HEK293 (cell line): Measurements from ENCODE around the gene DPEP3.
A peak's percentile ranks its signal among the peaks of the same experiment; 100 is the strongest.

ENCODE experiments used
- CTCF ChIA-PET: fragments of 350-600 bp; formaldehyde crosslinking; extraction: SDS; loops from one replicate; lab custom pipeline; 2021; ENCODE audit warnings: antibody characterized with exemption; lab: Yijun Ruan, JAX
- POLR2A ChIA-PET: fragments of 300-600 bp; formaldehyde crosslinking; extraction: SDS; loops from one replicate; lab custom pipeline; 2020; ENCODE audit warnings: antibody characterized with exemption, inconsistent platforms; lab: Yijun Ruan, JAX
- H3K27ac ChIP-seq: fragments of 200-500 bp; sonication (Bioruptor generic); 2 replicates; pipeline ENCODE4 v1.5.1; 2014; ENCODE audit warnings: low read depth, low read length, control low read depth, inconsistent platforms; ENCODE audit errors: extremely low read depth
- H3K36me3 ChIP-seq, 2 experiments: fragments of 200-500 bp in 1 of 2; sonication (Bioruptor generic) in 1 of 2; 1 replicate in 1 of 2; 2 replicates in 1 of 2; pipeline ENCODE4 v1.5.1; 2014 to 2017; ENCODE audit warnings: inconsistent platforms in 2 of 2, low read length in 2 of 2; ENCODE audit not compliant: control insufficient read depth in 2 of 2, insufficient read depth in 1 of 2
- H3K4me1 ChIP-seq: fragments of 200-500 bp; sonication (Bioruptor generic); 2 replicates; pipeline ENCODE4 v1.5.1; 2014; ENCODE audit warnings: mild to moderate bottlenecking, low read length, inconsistent platforms; ENCODE audit not compliant: control insufficient read depth, insufficient read depth
- H3K4me3 ChIP-seq: 2 replicates; pipeline ENCODE4 v1.5.1; 2011; ENCODE audit warnings: low read depth, mild to moderate bottlenecking, control low read depth, low read length, moderate library complexity
- H3K9me3 ChIP-seq: fragments of 200-500 bp; sonication (Bioruptor generic); 2 replicates; pipeline ENCODE4 v1.5.1; 2014; ENCODE audit warnings: low read depth, low read length, inconsistent platforms; ENCODE audit not compliant: control insufficient read depth, insufficient read depth
- GLIS2 ChIP-seq: fragments of 450-650 bp; formaldehyde crosslinking; IDR thresholded peaks from 2 replicates; pipeline ENCODE4 v1.5.1; 2016; ENCODE audit warnings: missing biosample characterization, missing genetic modification characterization
- KLF8 ChIP-seq: fragments of 450-650 bp; formaldehyde crosslinking; IDR thresholded peaks from 2 replicates; pipeline ENCODE4 v1.5.1; 2016; ENCODE audit warnings: missing biosample characterization, missing genetic modification characterization
- ZBTB20 ChIP-seq: fragments of 450-650 bp; formaldehyde crosslinking; IDR thresholded peaks from 2 replicates; pipeline ENCODE4 v1.5.1; 2016; ENCODE audit warnings: missing biosample characterization, missing genetic modification characterization
- ZBTB21 ChIP-seq: fragments of 450-650 bp; formaldehyde crosslinking; IDR thresholded peaks from 2 replicates; pipeline ENCODE4 v1.5.1; 2017; ENCODE audit warnings: missing biosample characterization, missing genetic modification characterization
- ZNF10 ChIP-seq: fragments of 450-650 bp; formaldehyde crosslinking; IDR thresholded peaks from 2 replicates; pipeline ENCODE4 v1.5.1; 2017; ENCODE audit warnings: missing biosample characterization, missing genetic modification characterization
- ZNF184 ChIP-seq: fragments of 450-650 bp; IDR thresholded peaks from 2 replicates; pipeline ENCODE4 v1.5.1; 2018; ENCODE audit warnings: missing biosample characterization, mild to moderate bottlenecking, missing genetic modification characterization
- ZNF354C ChIP-seq: fragments of 450-650 bp; formaldehyde crosslinking; IDR thresholded peaks from 2 replicates; pipeline ENCODE4 v1.5.1; 2016; ENCODE audit warnings: missing biosample characterization, missing genetic modification characterization, low read depth, borderline replicate concordance
- ZNF394 ChIP-seq: fragments of 450-650 bp; formaldehyde crosslinking; IDR thresholded peaks from 2 replicates; pipeline ENCODE4 v1.5.1; 2016; ENCODE audit warnings: missing biosample characterization, missing genetic modification characterization, mild to moderate bottlenecking, moderate library complexity, borderline replicate concordance
- ZNF529 ChIP-seq: fragments of 450-650 bp; formaldehyde crosslinking; IDR thresholded peaks from 2 replicates; pipeline ENCODE4 v1.5.1; 2017; ENCODE audit warnings: missing genetic modification characterization, missing biosample characterization; ENCODE audit not compliant: insufficient replicate concordance
- ZNF645 ChIP-seq: fragments of 450-650 bp; formaldehyde crosslinking; IDR thresholded peaks from 2 replicates; pipeline ENCODE4; 2016; ENCODE audit warnings: missing biosample characterization, missing genetic modification characterization
- ZNF658 ChIP-seq: fragments of 450-650 bp; formaldehyde crosslinking; IDR thresholded peaks from 2 replicates; pipeline ENCODE4; 2016; ENCODE audit warnings: missing biosample characterization, missing genetic modification characterization
- ZNF660 ChIP-seq: fragments of 450-650 bp; IDR thresholded peaks from 2 replicates; pipeline ENCODE4 v1.5.1; 2018; ENCODE audit warnings: missing biosample characterization, mild to moderate bottlenecking, missing genetic modification characterization
- ZNF791 ChIP-seq: fragments of 450-650 bp; formaldehyde crosslinking; IDR thresholded peaks from 2 replicates; pipeline ENCODE4 v1.5.1; 2016; ENCODE audit warnings: missing biosample characterization, missing genetic modification characterization
- ZNF843 ChIP-seq: fragments of 450-650 bp; formaldehyde crosslinking; IDR thresholded peaks from 2 replicates; pipeline ENCODE4 v1.5.1; 2016; ENCODE audit warnings: missing biosample characterization, missing genetic modification characterization
- TF ChIP-seq, protein P1 (sequence below): fragments of 450-650 bp; formaldehyde crosslinking; optimal IDR thresholded peaks from 2 replicates; pipeline ENCODE3; 2016; ENCODE audit warnings: missing biosample characterization, mild to moderate bottlenecking, missing genetic modification characterization
- TF ChIP-seq, protein P2 (sequence below): fragments of 450-650 bp; formaldehyde crosslinking; IDR thresholded peaks from 2 replicates; pipeline ENCODE4 v1.5.1; 2016; ENCODE audit warnings: missing biosample characterization, missing genetic modification characterization

Gene DPEP3

DNA sequence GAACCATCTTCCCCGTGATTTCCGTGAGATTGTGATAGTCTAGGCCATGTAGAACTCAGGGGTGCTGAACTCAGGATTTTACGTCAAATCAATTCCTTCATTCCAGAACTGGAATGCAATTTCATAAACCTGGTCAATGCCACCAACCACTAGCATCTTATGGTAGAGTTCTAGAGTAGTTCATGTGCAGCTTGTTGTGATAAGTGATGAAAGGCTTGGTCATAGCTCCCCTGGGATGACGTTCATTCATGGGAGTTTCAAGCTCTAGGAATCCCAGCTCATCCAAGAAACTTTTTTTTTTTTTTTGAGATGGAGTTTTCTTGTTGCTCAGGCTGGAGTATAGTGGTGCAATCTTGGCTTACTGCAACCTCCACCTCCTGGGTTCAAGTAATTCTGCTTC, 22.7 kb upstream of the DPEP3 start:
- POLR2A ChIA-PET = interaction anchor here (0.6 to 1.1 kb wide), 3 partner anchors 19 to 308 kb away, joined by 3 read pairs; partner anchors contain the start of genes DDX28, DUS2, PRMT7 and SLC7A6OS
- Histone ChIP-seq H3K36me3 (no peaks in the 10 kb centered on the region), H3K9me3 (no peaks in the 10 kb centered on the region), H3K27ac (no peak overlapping the region), H3K4me1 (no peaks in the 10 kb centered on the region), H3K4me3 (no peak overlapping the region)
- CTCF ChIA-PET = interaction anchor here (0.6 to 1.5 kb wide), 5 partner anchors 9 to 359 kb away, joined by 4 to 7 read pairs (median 6); no protein-coding TSS in a partner anchor
- TF ChIP-seq ZBTB21 (peak; percentile 19; the same call in 1 of the 2 replicates), GLIS2 (tag by site-specific recombination) (no peak), ZNF843 (no peak), ZBTB20 (tag by site-specific recombination) (no peak)
- TF ChIP-seq, protein P1, sequence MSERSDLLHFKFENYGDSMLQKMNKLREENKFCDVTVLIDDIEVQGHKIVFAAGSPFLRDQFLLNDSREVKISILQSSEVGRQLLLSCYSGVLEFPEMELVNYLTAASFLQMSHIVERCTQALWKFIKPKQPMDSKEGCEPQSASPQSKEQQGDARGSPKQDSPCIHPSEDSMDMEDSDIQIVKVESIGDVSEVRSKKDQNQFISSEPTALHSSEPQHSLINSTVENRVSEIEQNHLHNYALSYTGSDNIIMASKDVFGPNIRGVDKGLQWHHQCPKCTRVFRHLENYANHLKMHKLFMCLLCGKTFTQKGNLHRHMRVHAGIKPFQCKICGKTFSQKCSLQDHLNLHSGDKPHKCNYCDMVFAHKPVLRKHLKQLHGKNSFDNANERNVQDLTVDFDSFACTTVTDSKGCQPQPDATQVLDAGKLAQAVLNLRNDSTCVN (tag by site-specific recombination) = no peak

GRCh38 chr16:68000450-68000849, 20.2 kb upstream of the DPEP3 start:
- TF ChIP-seq ZNF660 (tag by site-specific recombination) = no peak
- no peak for TF ChIP-seq ZNF394 (tag by site-specific recombination)
- Histone ChIP-seq H3K27ac (no peak overlapping the region), H3K36me3 (no peaks in the 10 kb centered on the region), H3K4me3 (no peak overlapping the region), H3K9me3 (no peaks in the 10 kb centered on the region), H3K4me1 (no peaks in the 10 kb centered on the region)
- ChIA-PET POLR2A (interaction anchor here (1.4 kb wide), 1 partner anchor 18 kb away, joined by 4 read pairs; no protein-coding TSS in a partner anchor), CTCF (no interaction called here)

DNA sequence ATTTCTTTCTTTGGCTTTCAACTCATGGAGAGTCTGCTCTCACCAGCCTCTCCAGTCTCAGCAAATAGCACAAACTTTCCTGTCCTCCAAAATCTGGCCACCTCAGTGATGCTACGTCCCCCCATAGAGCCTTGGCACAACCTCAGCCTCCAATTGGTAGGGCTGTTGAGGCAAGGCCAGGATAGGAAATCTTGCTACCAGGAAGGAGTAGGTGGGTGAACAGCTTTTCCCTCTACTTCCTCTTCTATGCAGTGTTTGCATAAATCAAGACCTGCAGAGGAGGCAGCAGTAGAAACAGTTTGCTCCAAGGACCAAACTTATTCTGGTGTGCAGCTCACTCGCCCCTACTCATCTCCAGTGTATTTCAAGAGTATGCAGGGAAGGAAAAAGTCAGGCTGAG, 19.7 kb upstream of the DPEP3 start:
- Histone ChIP-seq H3K27ac (no peak overlapping the region), H3K4me1 (no peaks in the 10 kb centered on the region), H3K4me3 (no peak overlapping the region), H3K36me3 (no peaks in the 10 kb centered on the region), H3K9me3 (no peaks in the 10 kb centered on the region)
- TF ChIP-seq ZNF354C (tag by site-specific recombination) (no peak), ZNF791 (no peak), ZNF645 (no peak), ZNF529 (tag by site-specific recombination) (no peak), ZNF658 (tag by site-specific recombination) (no peak), ZNF10 (tag by site-specific recombination) (no peak), KLF8 (tag by site-specific recombination) (no peak), ZNF184 (no peak)
- TF ChIP-seq, protein P2, sequence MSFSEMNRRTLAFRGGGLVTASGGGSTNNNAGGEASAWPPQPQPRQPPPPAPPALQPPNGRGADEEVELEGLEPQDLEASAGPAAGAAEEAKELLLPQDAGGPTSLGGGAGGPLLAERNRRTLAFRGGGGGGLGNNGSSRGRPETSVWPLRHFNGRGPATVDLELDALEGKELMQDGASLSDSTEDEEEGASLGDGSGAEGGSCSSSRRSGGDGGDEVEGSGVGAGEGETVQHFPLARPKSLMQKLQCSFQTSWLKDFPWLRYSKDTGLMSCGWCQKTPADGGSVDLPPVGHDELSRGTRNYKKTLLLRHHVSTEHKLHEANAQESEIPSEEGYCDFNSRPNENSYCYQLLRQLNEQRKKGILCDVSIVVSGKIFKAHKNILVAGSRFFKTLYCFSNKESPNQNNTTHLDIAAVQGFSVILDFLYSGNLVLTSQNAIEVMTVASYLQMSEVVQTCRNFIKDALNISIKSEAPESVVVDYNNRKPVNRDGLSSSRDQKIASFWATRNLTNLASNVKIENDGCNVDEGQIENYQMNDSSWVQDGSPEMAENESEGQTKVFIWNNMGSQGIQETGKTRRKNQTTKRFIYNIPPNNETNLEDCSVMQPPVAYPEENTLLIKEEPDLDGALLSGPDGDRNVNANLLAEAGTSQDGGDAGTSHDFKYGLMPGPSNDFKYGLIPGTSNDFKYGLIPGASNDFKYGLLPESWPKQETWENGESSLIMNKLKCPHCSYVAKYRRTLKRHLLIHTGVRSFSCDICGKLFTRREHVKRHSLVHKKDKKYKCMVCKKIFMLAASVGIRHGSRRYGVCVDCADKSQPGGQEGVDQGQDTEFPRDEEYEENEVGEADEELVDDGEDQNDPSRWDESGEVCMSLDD (tag by site-specific recombination) = no peak
- ChIA-PET CTCF (no interaction called here), POLR2A (no interaction called here)
